Cardiac muscle cell (in vitro differentiated cells and primary cell): ENCODE data around the gene CLGN. TPM values are rescaled to one million over a fixed set of nuclear protein-coding genes. Genes with fewer than 3 reads are reported as not detected.
A peak's percentile ranks its signal among the peaks of the same experiment; 100 is the strongest.

Source experiments
- DNase-seq, 2 donors: peaks; one replicate each; pipeline versions ENCODE4 v3.0.0 to v3.0.0-alpha.2; 2010 to 2017; ENCODE audit warnings: low read depth in 1 of 2, low spot score in 1 of 2
- H3K27ac ChIP-seq: fragments of 200-600 bp; sonication (generic); 2 replicates; pipeline ENCODE4 v1.5.1; 2016
- H3K27me3 ChIP-seq: fragments of 200-600 bp; sonication (generic); 2 replicates; pipeline ENCODE4 v1.6.0; 2016; ENCODE audit warnings: control low read depth
- H3K36me3 ChIP-seq: fragments of 200-600 bp; sonication (generic); 2 replicates; pipeline ENCODE4 v1.5.1; 2016; ENCODE audit warnings: control low read depth
- H3K4me1 ChIP-seq: fragments of 200-600 bp; sonication (generic); 2 replicates; pipeline ENCODE4 v1.8.1; 2017; ENCODE audit warnings: low read depth, mild to moderate bottlenecking, mixed run types
- H3K4me3 ChIP-seq: fragments of 200-600 bp; sonication (generic); 2 replicates; pipeline ENCODE4 v1.5.1; 2016; ENCODE audit warnings: mild to moderate bottlenecking
- H3K9me3 ChIP-seq: fragments of 200-600 bp; sonication (generic); 2 replicates; pipeline ENCODE4 v1.5.1; 2017; ENCODE audit warnings: low read depth, mild to moderate bottlenecking, control low read depth
- polyA plus RNA-seq: library from polyadenylated mRNA; unstranded; fragments of >200 nt; fragmentation: Nextera tagmentation; extraction: Ambion mirVana; gene quantifications from 2 replicates; pipeline ENCODE4 v1.2.1, GENCODE V29; 2016
- total RNA-seq: library from RNA; depleted of rRNA; stranded (reverse); fragments of >200 nt; gene quantifications from 2 replicates; pipeline ENCODE4 v1.2.3, GENCODE V29; 2016
- TF ChIP-seq, protein P1 (sequence below): IDR thresholded peaks from 2 replicates; pipeline ENCODE4 v1.5.1; 2012; ENCODE audit warnings: low read depth, mild to moderate bottlenecking, low read length

The CLGN gene
- total and polyA plus RNA-seq, 2 experiments from 2014 or later: 15.1 to 18.0 TPM

DNA sequence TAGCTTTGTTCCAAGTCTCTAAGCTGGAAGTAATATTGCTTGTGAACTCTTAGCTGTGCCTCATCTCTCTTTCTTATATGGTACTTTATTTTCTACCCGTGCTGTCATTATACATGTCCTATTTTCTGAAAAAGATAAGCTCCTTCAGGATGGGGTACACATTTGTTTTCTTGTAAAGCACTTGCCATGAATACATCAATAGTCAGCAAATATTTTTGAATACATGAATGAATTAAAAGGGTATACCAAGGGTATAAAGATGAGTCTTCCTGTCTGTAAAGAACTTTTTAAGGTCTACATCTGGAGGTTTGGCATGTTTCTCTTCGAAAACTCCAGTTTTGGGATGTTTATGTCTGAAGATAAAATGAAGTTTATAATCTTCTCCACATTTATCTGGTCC is 27.3 kb downstream of the CLGN start:
- DNase-seq: no peak
- H3K4me1 ChIP-seq: no peaks in the 10 kb centered on the region
- no peaks in the 10 kb centered on the region for H3K9me3 ChIP-seq
- no peaks in the 10 kb centered on the region for H3K27me3 ChIP-seq
- TF ChIP-seq, protein P1, sequence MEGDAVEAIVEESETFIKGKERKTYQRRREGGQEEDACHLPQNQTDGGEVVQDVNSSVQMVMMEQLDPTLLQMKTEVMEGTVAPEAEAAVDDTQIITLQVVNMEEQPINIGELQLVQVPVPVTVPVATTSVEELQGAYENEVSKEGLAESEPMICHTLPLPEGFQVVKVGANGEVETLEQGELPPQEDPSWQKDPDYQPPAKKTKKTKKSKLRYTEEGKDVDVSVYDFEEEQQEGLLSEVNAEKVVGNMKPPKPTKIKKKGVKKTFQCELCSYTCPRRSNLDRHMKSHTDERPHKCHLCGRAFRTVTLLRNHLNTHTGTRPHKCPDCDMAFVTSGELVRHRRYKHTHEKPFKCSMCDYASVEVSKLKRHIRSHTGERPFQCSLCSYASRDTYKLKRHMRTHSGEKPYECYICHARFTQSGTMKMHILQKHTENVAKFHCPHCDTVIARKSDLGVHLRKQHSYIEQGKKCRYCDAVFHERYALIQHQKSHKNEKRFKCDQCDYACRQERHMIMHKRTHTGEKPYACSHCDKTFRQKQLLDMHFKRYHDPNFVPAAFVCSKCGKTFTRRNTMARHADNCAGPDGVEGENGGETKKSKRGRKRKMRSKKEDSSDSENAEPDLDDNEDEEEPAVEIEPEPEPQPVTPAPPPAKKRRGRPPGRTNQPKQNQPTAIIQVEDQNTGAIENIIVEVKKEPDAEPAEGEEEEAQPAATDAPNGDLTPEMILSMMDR: no peak
- no peak overlapping the region for H3K27ac ChIP-seq
- H3K4me3 ChIP-seq: no peak overlapping the region
- H3K36me3 ChIP-seq: peaks cover 5% of the 10 kb centered on the region

DNA sequence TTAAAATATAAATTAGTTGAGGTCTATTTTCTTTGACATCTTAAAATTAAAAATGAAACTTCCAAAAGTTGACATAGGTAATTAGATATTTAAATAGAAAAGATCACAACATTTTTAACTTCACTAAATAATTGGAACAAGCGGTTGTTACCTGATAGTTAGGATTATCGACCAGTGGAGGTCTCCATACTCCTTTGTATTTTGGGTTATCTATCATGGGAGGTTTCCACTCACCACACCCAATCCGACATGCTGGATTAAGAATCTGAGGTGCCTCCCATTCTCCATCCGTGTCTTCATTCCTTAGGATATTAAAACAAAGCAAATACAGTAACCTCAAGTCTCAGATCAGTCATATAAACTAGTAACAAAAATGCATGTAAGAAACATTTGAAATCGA is 31.8 kb downstream of the CLGN start:
- Histone ChIP-seq H3K4me3 (no peak overlapping the region), H3K27ac (no peak overlapping the region), H3K27me3 (no peaks in the 10 kb centered on the region), H3K4me1 (no peaks in the 10 kb centered on the region), H3K36me3 (peaks cover 13% of the 10 kb centered on the region), H3K9me3 (no peaks in the 10 kb centered on the region)
- TF ChIP-seq, protein P1: no peak
- DNase-seq: no peak

DNA sequence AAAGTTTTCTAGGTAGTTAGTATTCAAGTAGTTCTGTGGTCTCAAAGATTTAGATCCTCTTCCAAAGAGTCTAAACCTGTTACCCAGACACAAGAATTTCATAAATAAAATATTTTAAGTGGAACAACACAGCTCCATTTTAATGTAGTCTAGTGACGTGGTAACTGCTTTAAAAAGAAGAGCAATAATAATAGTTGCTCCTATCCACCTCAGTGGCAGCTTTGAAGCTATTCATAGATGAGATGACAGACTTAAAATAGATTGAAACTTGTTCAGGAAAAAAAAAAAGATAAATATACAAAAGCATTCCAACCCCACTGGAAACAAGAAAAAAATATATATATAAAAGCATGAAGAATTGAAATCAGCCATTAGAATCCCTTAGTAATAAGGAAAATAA is 39.4 kb downstream of the CLGN start:
- peaks cover under 1% of the 10 kb centered on the region for H3K36me3 ChIP-seq
- no peak overlapping the region for H3K4me3 ChIP-seq
- DNase-seq: no peak
- no peaks in the 10 kb centered on the region for H3K27me3 ChIP-seq
- TF ChIP-seq, protein P1: no peak
- peaks cover 8% of the 10 kb centered on the region for H3K4me1 ChIP-seq
- no peaks in the 10 kb centered on the region for H3K9me3 ChIP-seq
- H3K27ac ChIP-seq: no peak overlapping the region

DNA sequence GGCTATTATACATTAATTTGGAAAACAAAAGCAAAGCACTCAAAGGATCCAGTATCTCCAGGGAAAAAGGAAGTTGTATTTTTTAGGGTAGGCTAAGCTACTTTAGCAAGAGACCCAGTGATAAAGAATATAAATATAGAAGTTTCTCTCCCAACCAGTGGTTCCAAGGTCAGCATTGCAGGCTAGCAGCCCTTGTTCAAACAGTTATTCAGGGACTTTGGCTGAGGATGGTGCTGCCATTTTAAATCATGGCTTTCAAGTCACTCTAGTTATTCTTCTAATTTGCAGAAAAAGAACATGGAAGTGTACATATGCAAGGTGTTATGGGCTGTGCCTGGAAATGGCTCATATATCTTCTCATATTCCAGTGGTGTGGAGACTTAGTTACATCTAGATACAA is 44.7 kb downstream of the CLGN start:
- no peaks in the 10 kb centered on the region for H3K27me3 ChIP-seq
- TF ChIP-seq, protein P1: no peak
- no peak for DNase-seq
- peaks cover 6% of the 10 kb centered on the region for H3K36me3 ChIP-seq
- H3K4me3 ChIP-seq: no peak overlapping the region
- peaks cover 7% of the 10 kb centered on the region for H3K4me1 ChIP-seq
- H3K27ac ChIP-seq: peak overlapping the region; percentile 61
- no peaks in the 10 kb centered on the region for H3K9me3 ChIP-seq

DNA sequence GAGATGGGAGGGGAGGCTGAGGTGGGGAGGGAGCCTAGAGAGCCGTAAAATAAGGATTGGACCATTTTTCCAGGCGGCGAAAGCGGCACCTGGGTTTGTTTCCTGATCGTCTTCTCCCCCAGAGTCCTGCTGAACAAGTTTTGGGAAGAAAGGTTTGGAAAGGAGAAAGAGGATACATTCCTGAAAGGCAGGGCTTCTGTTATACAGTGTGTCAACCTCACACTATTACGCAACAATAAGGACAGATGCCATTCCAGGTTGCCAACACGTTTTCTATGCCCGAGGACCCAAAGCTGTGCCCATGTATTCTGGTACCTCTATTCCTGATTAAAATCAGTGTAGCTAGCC is 53.3 kb downstream of the CLGN start:
- Histone ChIP-seq H3K4me3 (peak overlapping the region; percentile 76), H3K4me1 (peaks cover 19% of the 10 kb centered on the region), H3K9me3 (no peaks in the 10 kb centered on the region), H3K27me3 (no peaks in the 10 kb centered on the region), H3K27ac (peak overlapping the region; percentile 95), H3K36me3 (no peaks in the 10 kb centered on the region)
- no peak for DNase-seq
- TF ChIP-seq, protein P1: no peak
